DND-41 (cell line): ENCODE data around the gene S100A12.
A peak's percentile ranks its signal among the peaks of the same experiment; 100 is the strongest.

Experiments
- ATAC-seq: fragments of 200-7000 bp; cut with Tn5 transposase; 3 replicates; pipeline ENCODE4 v1.9.1; 2021; ENCODE audit warnings: low read depth; ENCODE audit not compliant: insufficient read depth
- DNase-seq: peaks from one replicate; pipeline ENCODE4 v3.0.0-alpha.2; 2020
- H2AFZ ChIP-seq: 2 replicates; pipeline ENCODE4 v1.6.0; 2012; ENCODE audit warnings: low read depth, low read length
- H3K27ac ChIP-seq: 2 replicates; pipeline ENCODE4 v1.5.1; 2012; ENCODE audit warnings: low read length, inconsistent platforms
- H3K27me3 ChIP-seq: fragments of 200-600 bp; sonication (generic); 2 replicates; pipeline ENCODE4 v1.6.0; 2012; ENCODE audit warnings: low read length, mild to moderate bottlenecking, inconsistent platforms; ENCODE audit not compliant: insufficient read depth, poor library complexity
- H3K36me3 ChIP-seq: 2 replicates; pipeline ENCODE4 v1.5.1; 2012; ENCODE audit warnings: low read length, inconsistent platforms; ENCODE audit not compliant: insufficient read depth
- H3K4me1 ChIP-seq: 2 replicates; pipeline ENCODE4 v1.5.1; 2012; ENCODE audit warnings: mild to moderate bottlenecking, low read length; ENCODE audit not compliant: insufficient read depth
- H3K4me2 ChIP-seq: 2 replicates; pipeline ENCODE4 v1.6.0; 2012; ENCODE audit warnings: mild to moderate bottlenecking, moderate library complexity, low read length, inconsistent platforms; ENCODE audit not compliant: insufficient read depth
- H3K4me3 ChIP-seq, 2 experiments: fragments of 200-600 bp in 1 of 2; shearing (Covaris generic) in 1 of 2; 2 replicates each; pipeline ENCODE4 v1.5.1; 2012 to 2016; ENCODE audit warnings: inconsistent platforms in 2 of 2, low read length in 2 of 2, mild to moderate bottlenecking in 2 of 2, low read depth in 1 of 2, moderate library complexity in 1 of 2
- H3K79me2 ChIP-seq: 2 replicates; pipeline ENCODE4 v1.6.0; 2012; ENCODE audit warnings: low read length, inconsistent platforms; ENCODE audit not compliant: insufficient read depth
- H3K9ac ChIP-seq: 2 replicates; pipeline ENCODE4 v1.6.0; 2012; ENCODE audit warnings: low read depth, mild to moderate bottlenecking, inconsistent platforms, low read length, moderate library complexity
- H3K9me3 ChIP-seq: 2 replicates; pipeline ENCODE4 v1.5.1; 2012; ENCODE audit warnings: low read length, moderate library complexity, mild to moderate bottlenecking, inconsistent platforms; ENCODE audit not compliant: insufficient read depth, severe bottlenecking
- H4K20me1 ChIP-seq: 2 replicates; pipeline ENCODE4 v1.6.0; 2012; ENCODE audit warnings: low read length; ENCODE audit not compliant: insufficient read depth
- EZH2 ChIP-seq: IDR thresholded peaks from 3 replicates; pipeline ENCODE4 v1.6.1; 2012; ENCODE audit warnings: borderline replicate concordance, low read depth, mild to moderate bottlenecking, moderate library complexity, low read length, inconsistent platforms; ENCODE audit not compliant: severe bottlenecking
- TF ChIP-seq, protein P1 (sequence below): IDR thresholded peaks from 2 replicates; pipeline ENCODE4 v1.5.1; 2012; ENCODE audit warnings: borderline replicate concordance, low read length, moderate library complexity, mild to moderate bottlenecking; ENCODE audit not compliant: poor library complexity, severe bottlenecking; ENCODE audit errors: extremely low read depth

The S100A12 gene

GRCh38 chr1:153342178-153342577 is 33.2 kb downstream of the S100A12 start:
- peaks cover 37% of the 10 kb centered on the region for H3K27me3 ChIP-seq
- no peak overlapping the region for H3K4me2 ChIP-seq
- ATAC-seq (no peak), DNase-seq (no peak)
- H2AFZ ChIP-seq = no peak overlapping the region
- no peak overlapping the region for H3K4me3 ChIP-seq
- H3K27ac ChIP-seq = no peak overlapping the region
- TF ChIP-seq, protein P1, sequence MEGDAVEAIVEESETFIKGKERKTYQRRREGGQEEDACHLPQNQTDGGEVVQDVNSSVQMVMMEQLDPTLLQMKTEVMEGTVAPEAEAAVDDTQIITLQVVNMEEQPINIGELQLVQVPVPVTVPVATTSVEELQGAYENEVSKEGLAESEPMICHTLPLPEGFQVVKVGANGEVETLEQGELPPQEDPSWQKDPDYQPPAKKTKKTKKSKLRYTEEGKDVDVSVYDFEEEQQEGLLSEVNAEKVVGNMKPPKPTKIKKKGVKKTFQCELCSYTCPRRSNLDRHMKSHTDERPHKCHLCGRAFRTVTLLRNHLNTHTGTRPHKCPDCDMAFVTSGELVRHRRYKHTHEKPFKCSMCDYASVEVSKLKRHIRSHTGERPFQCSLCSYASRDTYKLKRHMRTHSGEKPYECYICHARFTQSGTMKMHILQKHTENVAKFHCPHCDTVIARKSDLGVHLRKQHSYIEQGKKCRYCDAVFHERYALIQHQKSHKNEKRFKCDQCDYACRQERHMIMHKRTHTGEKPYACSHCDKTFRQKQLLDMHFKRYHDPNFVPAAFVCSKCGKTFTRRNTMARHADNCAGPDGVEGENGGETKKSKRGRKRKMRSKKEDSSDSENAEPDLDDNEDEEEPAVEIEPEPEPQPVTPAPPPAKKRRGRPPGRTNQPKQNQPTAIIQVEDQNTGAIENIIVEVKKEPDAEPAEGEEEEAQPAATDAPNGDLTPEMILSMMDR = no peak
- no peak for TF ChIP-seq EZH2
- no peaks in the 10 kb centered on the region for H3K36me3 ChIP-seq
- H3K9me3 ChIP-seq = no peaks in the 10 kb centered on the region
- no peaks in the 10 kb centered on the region for H3K4me1 ChIP-seq
- 0 out of 2 replicates have a peak, but pooled peaks cover 3% of the 10 kb centered on the region for H4K20me1 ChIP-seq
- H3K9ac ChIP-seq = no peak overlapping the region
- H3K79me2 ChIP-seq = no peaks in the 10 kb centered on the region

GRCh38 chr1:153341431-153341934 is 33.9 kb downstream of the S100A12 start:
- no peaks in the 10 kb centered on the region for H3K4me1 ChIP-seq
- H3K27ac ChIP-seq = no peak overlapping the region
- H3K4me3 ChIP-seq = no peak overlapping the region
- H3K36me3 ChIP-seq = no peaks in the 10 kb centered on the region
- H3K9me3 ChIP-seq = no peaks in the 10 kb centered on the region
- H3K9ac ChIP-seq = no peak overlapping the region
- 0 out of 2 replicates have a peak, but pooled peaks cover 3% of the 10 kb centered on the region for H4K20me1 ChIP-seq
- H3K27me3 ChIP-seq = peaks cover 37% of the 10 kb centered on the region
- no peak for TF ChIP-seq EZH2
- TF ChIP-seq, protein P1 = no peak
- no peaks in the 10 kb centered on the region for H3K79me2 ChIP-seq
- H3K4me2 ChIP-seq = no peak overlapping the region
- no peak for ATAC-seq
- no peak for DNase-seq
- no peak overlapping the region for H2AFZ ChIP-seq

GRCh38 chr1:153340356-153340755 is 35.1 kb downstream of the S100A12 start:
- DNase-seq (no peak), ATAC-seq (no peak)
- no peak overlapping the region for H2AFZ ChIP-seq
- peaks cover 28% of the 10 kb centered on the region for H3K27me3 ChIP-seq
- H3K4me1 ChIP-seq = no peaks in the 10 kb centered on the region
- no peaks in the 10 kb centered on the region for H3K9me3 ChIP-seq
- H3K36me3 ChIP-seq = no peaks in the 10 kb centered on the region
- TF ChIP-seq, protein P1 = no peak
- no peak overlapping the region for H3K4me3 ChIP-seq
- no peak overlapping the region for H3K27ac ChIP-seq
- no peak overlapping the region for H3K9ac ChIP-seq
- 0 out of 2 replicates have a peak, but pooled peaks cover 3% of the 10 kb centered on the region for H4K20me1 ChIP-seq
- no peaks in the 10 kb centered on the region for H3K79me2 ChIP-seq
- no peak overlapping the region for H3K4me2 ChIP-seq

- TF ChIP-seq, protein P1 = no peak
- no peak for TF ChIP-seq EZH2
- no peak overlapping the region for H2AFZ ChIP-seq
- no peak overlapping the region for H3K27ac ChIP-seq
- H3K9ac ChIP-seq = no peak overlapping the region
- DNase-seq (peak; percentile 26), ATAC-seq (peak; percentile 77)
- no peaks in the 10 kb centered on the region for H3K4me1 ChIP-seq
- H3K4me3 ChIP-seq = no peak overlapping the region
- H3K79me2 ChIP-seq = no peaks in the 10 kb centered on the region
- no peaks in the 10 kb centered on the region for H3K36me3 ChIP-seq
- no peaks in the 10 kb centered on the region for H3K9me3 ChIP-seq
- 0 out of 2 replicates have a peak, but pooled peaks cover 3% of the 10 kb centered on the region for H4K20me1 ChIP-seq
- H3K27me3 ChIP-seq = peaks cover 23% of the 10 kb centered on the region
- H3K4me2 ChIP-seq = no peak overlapping the region
Measured at GRCh38 chr1:153339802-153340201, 35.6 kb downstream of the S100A12 start.
